HG03095 (cell line): ENCODE results near the gene DLG3.
"Not testable (repeated sequence)": the region's sequence is repeated elsewhere in the genome, so short reads cannot be mapped to it uniquely, and the experiment has no call there.

Source experiments
- ATAC-seq: cut with Tn5 transposase; IDR thresholded peaks from one replicate; pipeline ENCODE4 v1.9.1; 2021; ENCODE audit warnings: moderate library complexity; ENCODE audit not compliant: unreplicated experiment

Gene DLG3

DNA sequence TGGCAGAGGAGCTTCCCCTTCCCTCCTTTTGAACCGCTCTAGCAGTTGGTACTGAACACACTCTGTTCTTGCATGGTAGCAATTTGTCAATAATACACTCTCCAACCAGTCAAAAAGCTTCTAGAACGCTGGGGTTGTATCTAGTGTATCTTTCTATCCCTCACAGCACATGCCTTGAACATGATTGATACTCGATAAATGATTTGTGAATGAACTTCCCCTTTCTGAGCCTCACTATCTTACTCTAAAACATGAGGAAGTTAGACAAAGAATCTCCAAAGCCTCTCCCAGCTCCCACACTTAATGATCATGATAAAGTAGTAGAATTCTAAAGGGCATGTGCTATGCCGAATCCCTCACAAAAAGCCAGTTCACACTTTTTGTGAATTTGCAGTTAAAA, 64.4 kb downstream of the DLG3 start:
- ATAC-seq, result no peak

DNA sequence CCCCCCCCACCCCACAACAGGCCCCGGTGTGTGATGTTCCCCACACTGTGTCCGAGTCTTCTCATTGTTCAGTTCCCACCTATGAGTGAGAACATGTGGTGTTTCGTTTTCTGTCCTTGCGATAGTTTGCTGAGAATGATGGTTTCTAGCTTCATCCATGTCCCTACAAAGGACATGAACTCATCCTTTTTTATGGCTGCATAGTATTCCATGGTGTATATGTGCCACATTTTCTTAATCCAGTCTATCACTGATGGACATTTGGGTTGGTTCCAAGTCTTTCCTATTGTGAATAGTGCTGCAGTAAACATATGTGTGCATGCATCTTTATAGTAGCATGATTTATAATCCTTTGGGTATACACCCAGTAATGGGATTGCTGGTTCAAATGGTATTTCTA, 70.6 kb downstream of the DLG3 start:
- ATAC-seq, result not testable (repeated sequence)

DNA sequence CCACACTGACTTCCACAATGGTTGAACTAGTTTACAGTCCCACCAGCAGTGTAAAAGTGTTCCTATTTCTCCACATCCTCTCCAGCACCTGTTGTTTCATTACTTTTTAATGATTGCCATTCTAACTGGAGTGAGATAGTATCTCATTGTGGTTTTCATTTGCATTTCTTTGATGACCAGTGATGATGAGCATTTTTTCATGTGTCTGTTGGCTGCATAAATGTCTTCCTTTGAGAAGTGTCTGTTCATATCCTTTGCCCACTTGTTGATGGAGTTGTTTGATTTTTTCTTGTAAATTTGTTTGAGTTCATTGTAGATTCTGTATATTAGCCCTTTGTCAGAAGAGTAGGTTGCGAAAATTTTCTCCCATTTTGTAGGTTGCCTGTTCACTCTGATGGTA, 71.1 kb downstream of the DLG3 start:
- not testable (repeated sequence) for ATAC-seq

GRCh38 chrX:70525733-70526132, 81.1 kb downstream of the DLG3 start:
- no peak for ATAC-seq

DNA sequence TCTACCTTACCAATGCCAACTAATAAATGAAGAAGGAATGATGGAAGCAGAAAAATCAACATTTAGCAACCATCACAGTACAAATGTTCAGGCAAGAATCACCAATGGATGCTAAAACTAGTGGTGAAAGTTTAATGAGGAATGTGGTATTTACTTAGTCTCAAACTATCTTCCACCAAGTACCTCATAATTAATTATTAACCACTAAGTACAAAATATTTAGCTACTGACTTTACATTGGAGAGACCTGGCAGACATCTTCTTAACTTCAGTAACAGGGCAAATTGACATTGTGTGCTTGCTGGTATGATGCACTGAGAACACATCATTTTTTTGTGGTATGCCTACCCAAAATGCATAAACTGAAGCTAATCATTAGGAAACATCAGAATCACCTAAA, 82.4 kb downstream of the DLG3 start:
- no peak for ATAC-seq

DNA sequence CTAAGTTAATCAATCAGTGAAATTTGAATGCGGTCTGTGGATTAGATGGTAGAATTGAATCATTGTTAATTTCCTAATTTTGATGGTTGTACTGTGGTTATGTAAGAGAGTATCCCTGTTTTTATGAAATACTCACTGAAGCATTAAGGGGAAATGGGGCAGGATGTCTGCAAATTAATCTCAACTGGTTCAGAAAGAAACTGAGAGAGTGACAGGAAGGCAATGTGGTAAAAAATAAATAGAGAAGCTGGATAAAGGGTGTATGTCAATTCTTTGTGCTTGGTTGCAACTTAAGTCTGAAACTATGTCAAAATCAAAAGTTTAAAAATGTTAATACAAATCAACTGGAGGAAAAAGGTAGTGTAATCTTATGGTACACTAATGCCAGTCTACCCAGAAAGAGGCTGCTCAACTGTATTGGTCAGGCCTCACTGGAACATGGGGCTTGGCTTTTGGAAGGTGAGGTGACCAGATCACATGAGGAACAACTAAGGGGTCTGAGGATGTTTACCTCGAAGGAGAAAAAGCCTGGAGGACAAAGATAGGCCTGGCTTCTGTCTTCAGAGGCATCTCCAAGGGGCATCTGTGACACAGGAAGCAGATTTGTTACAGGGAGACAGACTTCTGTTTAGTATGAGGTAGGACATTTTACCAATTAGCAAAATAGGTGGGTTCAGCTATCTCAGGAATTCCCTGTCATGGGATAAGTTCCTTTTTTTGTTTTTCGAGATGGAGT, 83.1 kb downstream of the DLG3 start:
- ATAC-seq, result no peak

GRCh38 chrX:70535198-70535597, 90.6 kb downstream of the DLG3 start:
- ATAC-seq, result no peak

DNA sequence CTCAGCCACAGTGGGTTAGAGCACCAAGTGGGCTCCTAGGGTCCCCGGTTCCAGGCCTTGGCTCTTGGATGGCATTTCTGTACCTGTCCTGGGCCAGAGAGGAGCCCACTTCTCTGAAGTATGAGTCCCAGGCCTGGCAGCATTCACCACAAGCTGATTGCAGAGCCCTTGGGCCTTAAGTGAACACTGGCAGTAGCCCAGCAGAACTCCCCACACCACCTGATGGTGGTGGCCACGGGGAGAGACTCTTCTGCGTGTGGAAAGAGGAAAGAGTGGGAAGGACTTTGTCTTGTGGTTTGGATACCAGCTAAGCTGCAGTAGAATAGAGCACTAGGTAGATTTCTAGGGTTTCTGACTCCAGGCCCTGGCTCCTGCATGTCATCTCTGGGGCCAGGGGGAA, 104.8 kb downstream of the DLG3 start:
- ATAC-seq, result no peak

GRCh38 chrX:70552130-70552704, 107.6 kb downstream of the DLG3 start:
- no peak for ATAC-seq

DNA sequence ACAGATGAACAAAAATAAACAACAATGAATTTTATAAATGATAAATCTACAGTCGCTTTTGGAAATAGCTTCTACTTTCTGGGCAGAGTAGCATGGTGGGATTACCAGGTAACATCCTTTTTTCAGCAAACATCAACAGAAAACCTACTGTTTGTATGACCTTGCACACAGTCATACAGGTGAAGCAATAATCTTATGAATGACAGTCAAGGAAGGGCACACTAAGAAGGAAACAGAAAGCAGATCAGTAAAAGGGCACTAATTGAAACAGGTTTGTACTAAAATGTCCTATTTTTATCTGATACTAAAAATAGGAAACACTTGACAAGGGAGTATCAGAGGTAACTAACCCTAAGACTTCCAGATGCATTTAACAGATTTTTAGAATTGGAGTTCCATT, 108.9 kb downstream of the DLG3 start:
- ATAC-seq, result no peak

GRCh38 chrX:70554081-70554480, 109.4 kb downstream of the DLG3 start:
- ATAC-seq, result no peak

DNA sequence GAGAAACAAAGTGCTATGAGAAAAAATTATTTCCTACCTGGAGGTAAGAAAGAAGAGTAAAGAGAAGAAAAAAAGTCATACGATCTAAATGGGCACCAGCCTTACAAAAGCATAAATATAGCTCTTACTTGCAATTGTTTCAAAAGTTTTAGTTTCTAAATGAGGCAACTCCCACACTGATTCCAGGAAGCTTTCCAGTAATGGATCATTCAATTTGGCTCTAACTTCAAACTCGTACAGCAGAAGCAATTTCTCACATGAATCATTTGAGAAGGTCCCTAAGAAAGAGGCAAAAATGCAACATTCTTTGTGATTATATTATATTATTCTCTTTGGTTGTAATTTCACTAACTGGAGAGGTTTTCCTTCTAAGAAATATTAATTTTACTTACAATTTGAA, 109.9 kb downstream of the DLG3 start:
- ATAC-seq, result no peak

DNA sequence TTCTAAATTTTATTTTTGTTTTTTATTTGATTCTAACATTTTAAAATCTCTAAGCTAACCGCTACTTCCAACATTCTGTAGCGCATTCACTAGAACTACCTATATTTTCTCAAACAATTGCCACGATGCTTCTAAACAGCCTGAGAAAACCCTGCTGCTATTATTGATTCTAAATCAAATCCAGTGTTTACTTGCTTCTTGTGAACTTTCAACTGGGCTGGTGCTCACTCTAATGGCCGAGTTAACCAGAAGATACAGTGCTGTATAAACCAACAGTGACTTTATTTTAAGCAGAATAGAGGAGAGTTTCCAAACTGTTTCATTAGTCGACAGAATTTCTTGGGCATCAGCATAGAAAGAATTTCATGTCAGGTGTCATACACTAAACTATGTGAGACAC, 110.3 kb downstream of the DLG3 start:
- no peak for ATAC-seq
